Natural killer cell treated with Interleukin-12 subunit alpha and Interleukin-12 subunit beta and Interleukin-15 and Interleukin-18, amount 100 ng/mL, for 72 hours (primary cell): ENCODE data around the gene XPOT. TPM values are rescaled to one million over a fixed set of nuclear protein-coding genes. Genes with fewer than 3 reads are reported as not detected.

Experiments used
- ATAC-seq, 2 donors: fragments of 150-1000 bp; cut with Tn5 transposase in 1 of 2; sonication (Bioruptor Pico), chemical (Tn5 transposase) in 1 of 2; 2 replicates each; pipeline ENCODE4 v1.10.0; 2021
- DNase-seq: peaks from one replicate; pipeline ENCODE4 v3.0.0; 2022; ENCODE audit warnings: low spot score
- H3K27ac Mint-ChIP-seq, 2 donors: 1 replicate in 1 of 2; 2 replicates in 1 of 2; pipeline ENCODE4 v1.8.0; 2022; ENCODE audit warnings: mixed read lengths in 2 of 2, mild to moderate bottlenecking in 1 of 2, moderate library complexity in 1 of 2
- H3K27me3 Mint-ChIP-seq, 2 donors: 1 replicate in 1 of 2; 2 replicates in 1 of 2; pipeline ENCODE4 v1.8.0; 2022; ENCODE audit warnings: mixed read lengths in 2 of 2
- H3K36me3 Mint-ChIP-seq: one replicate; pipeline ENCODE4 v1.8.0; 2022; ENCODE audit warnings: mixed read lengths
- H3K4me1 Mint-ChIP-seq, 2 donors: 1 replicate in 1 of 2; 2 replicates in 1 of 2; pipeline ENCODE4 v1.8.0; 2022; ENCODE audit warnings: low read depth in 2 of 2, mixed read lengths in 2 of 2, mild to moderate bottlenecking in 1 of 2
- H3K4me3 Mint-ChIP-seq: one replicate; pipeline ENCODE4 v1.8.0; 2022; ENCODE audit warnings: mixed read lengths
- H3K9me3 Mint-ChIP-seq: 2 replicates; pipeline ENCODE4 v1.8.0; 2022; ENCODE audit warnings: mixed read lengths
- total RNA-seq, 2 donors: library from RNA; stranded (reverse); gene quantifications; one replicate each; pipeline ENCODE4 v1.2.3, GENCODE V29; 2022

XPOT gene
- total RNA-seq, 2 donors from 2014 or later = 76.4 to 117 TPM

DNA sequence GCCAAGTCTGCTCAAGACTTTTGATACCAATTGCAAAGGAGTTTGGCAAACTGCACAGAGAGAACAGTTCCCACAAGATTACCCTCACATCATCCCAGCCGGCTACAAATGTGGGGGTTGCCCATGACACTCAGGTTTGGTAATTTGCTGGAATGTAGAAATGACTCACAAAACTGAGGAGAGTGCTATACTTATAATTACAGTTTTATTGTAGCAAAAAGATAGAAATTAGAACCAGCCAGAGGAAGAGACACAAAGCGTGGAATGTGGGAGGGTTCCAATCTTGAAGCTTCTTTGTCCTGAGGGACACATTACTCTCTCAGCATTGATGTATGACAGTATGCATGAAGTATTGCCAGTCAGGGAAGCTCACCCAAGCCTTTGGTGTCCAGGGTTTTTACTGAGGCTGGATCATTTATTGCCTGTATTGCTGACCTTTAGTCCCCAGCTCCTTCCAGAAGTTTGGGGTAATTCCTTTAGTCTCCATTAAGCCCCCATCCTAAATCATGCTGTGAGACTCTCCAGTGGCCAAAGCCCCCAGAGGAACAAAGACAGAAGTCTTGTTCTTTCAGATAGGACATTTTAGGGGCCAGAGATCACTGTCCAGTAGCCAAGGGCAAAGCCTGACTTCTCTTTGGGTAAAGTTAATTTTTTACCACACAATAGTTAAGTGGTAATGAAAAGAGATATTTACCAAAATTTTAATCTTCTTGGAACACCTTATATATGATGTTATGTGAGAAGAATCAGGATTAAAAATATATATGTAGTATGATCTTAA, 57.6 kb downstream of the XPOT start:
- peaks cover 28% of the 10 kb centered on the region for H3K36me3 Mint-ChIP-seq

DNA sequence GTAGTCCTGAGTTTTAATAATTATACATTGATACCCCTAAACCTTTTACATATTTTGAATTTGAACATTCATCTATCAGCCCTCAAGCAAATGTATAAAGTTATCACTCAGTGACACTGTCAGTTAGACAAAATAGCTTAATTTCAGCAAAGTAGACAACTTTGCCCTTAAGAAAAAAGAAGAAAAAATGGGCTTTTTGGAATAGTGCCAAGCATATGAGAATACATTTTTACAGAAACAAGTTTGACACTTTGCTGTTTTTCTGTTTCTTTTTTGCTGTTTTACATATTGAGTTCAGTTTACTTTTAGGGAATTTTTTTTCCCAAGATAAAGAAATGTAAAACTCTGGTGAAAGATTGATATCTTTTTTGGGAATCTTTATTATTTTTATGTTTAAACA, 62.0 kb downstream of the XPOT start:
- H3K27me3 Mint-ChIP-seq = no peaks in the 10 kb centered on the region
- peaks cover 0 to 7% of the 10 kb centered on the region in 2 donors for H3K4me1 Mint-ChIP-seq
- H3K36me3 Mint-ChIP-seq = peaks cover 25% of the 10 kb centered on the region
- no peak for ATAC-seq
- H3K4me3 Mint-ChIP-seq = no peak overlapping the region
- no peaks in the 10 kb centered on the region for H3K9me3 Mint-ChIP-seq
- DNase-seq = no peak
- H3K27ac Mint-ChIP-seq = no peak overlapping the region

More for the DNA sequence above, 57.6 kb downstream of the XPOT start:
- Mint-ChIP-seq H3K4me1 (peaks cover 30 to 31% of the 10 kb centered on the region in 2 donors), H3K27ac (no peak overlapping the region), H3K4me3 (no peak overlapping the region), H3K27me3 (no peaks in the 10 kb centered on the region), H3K9me3 (no peaks in the 10 kb centered on the region)
- ATAC-seq = no peak
- DNase-seq = no peak

DNA sequence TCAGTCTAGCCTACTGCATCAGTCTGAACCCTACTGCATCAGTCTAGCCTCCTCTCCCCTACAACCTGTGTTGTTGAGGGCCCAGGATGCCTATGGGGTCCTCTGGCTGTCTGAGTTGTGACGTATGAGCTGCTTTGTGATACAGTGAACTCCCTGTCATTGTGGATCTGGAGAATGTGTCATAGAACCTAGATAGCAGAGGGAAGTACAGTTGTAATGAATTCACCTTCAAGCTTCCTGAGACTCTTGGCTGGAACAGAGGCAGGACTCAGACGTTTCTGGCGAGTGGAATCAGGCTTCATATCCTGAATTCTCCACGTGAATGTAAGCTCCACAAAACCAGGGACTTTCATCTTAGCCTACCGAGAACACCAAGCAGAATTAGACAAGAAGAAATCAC, 64.8 kb downstream of the XPOT start:
- H3K27ac Mint-ChIP-seq = no peak overlapping the region
- peaks cover 0 to 12% of the 10 kb centered on the region in 2 donors for H3K4me1 Mint-ChIP-seq
- ATAC-seq (no peak), DNase-seq (no peak)
- no peak overlapping the region for H3K4me3 Mint-ChIP-seq
- H3K9me3 Mint-ChIP-seq = no peaks in the 10 kb centered on the region
- no peaks in the 10 kb centered on the region for H3K27me3 Mint-ChIP-seq
- peaks cover 41% of the 10 kb centered on the region for H3K36me3 Mint-ChIP-seq

DNA sequence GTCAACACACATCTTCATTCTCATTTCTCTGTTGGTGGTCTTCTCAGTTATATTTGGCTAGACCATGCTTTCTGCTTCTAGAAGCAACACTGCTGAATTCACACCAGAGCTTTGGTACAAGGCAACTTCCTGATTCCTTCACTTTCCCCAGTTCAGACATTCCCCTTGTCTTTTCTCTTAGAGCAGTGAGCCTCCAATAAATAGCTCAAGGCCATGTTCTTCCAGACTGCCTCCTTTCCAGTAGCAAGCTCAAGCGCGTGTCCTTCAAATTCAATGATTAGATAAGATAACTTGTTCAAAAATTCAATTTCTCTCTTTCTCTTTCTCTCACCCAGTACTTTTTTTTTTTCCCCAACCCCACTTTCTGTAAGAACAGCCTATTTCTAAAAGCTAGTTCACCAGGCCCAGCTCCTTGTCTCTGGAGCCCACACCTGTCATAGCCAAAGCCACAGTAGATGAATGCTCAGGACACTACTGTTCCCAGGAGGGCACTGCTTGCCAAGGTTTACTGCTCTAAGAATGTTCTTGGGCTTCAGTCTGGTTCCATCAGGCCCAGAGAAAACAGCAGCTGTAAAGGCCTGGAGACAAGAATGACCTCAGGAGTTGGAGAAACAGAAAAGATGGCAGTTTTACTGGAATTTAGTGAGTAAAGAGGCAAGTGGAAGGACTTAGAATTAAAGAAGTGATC, 65.4 kb downstream of the XPOT start:
- ATAC-seq = no peak
- H3K9me3 Mint-ChIP-seq = no peaks in the 10 kb centered on the region
- H3K27me3 Mint-ChIP-seq = no peaks in the 10 kb centered on the region
- no peak for DNase-seq
- H3K27ac Mint-ChIP-seq = peak overlapping the region in 1 of 2 donors; percentile 14
- H3K4me1 Mint-ChIP-seq = peaks cover 0 to 12% of the 10 kb centered on the region in 2 donors
- no peak overlapping the region for H3K4me3 Mint-ChIP-seq
- peaks cover 41% of the 10 kb centered on the region for H3K36me3 Mint-ChIP-seq

DNA sequence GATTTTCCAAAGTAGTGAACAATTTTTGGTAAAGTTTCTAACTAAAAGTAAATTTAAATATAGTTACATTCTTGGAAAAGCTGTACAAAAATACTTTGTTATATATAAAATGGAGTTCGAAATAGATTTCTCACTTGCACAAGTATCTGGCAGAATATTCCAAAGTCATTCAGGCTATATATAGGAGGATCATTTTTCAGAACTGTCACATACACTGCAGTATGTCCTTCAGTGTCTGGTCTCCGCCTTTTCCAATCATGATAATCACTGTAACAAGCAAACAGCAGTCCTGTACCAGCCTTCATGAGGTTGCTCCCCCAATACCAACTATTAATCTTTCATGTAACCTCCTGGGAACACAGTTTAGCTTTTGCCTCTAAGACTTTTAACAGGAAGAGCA, 66.3 kb downstream of the XPOT start:
- no peak for ATAC-seq
- peak overlapping the region in 1 of 2 donors; percentile 45 for H3K27ac Mint-ChIP-seq
- H3K9me3 Mint-ChIP-seq = no peaks in the 10 kb centered on the region

DNA sequence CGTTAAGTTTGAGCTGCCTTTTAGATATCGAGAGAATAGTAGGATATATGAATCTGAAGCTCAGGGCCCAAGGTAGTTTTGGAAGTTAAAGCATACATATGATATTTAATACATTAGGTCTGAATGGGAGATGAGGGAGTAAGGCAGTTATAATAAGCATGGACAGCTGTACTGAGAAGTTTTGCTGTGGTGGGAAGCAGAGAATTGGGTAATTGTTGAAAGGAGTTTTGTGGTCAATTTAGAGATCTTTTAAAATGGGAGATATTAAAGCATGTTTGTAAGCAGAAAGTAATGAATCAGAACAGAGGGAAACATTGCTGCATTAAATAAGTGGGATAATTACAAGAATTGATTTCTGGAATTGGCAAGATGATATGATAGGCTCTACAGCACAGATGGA, 69.0 kb downstream of the XPOT start:
- Mint-ChIP-seq H3K27me3 (no peaks in the 10 kb centered on the region), H3K27ac (no peak overlapping the region), H3K4me3 (no peak overlapping the region), H3K36me3 (peaks cover 55% of the 10 kb centered on the region), H3K4me1 (peaks cover 7 to 18% of the 10 kb centered on the region in 2 donors), H3K9me3 (peaks cover 3% of the 10 kb centered on the region)
- no peak for ATAC-seq
- no peak for DNase-seq

More for the DNA sequence above, 66.3 kb downstream of the XPOT start:
- H3K27me3 Mint-ChIP-seq = no peaks in the 10 kb centered on the region
- H3K4me3 Mint-ChIP-seq = no peak overlapping the region
- no peak for DNase-seq
- H3K36me3 Mint-ChIP-seq = peaks cover 41% of the 10 kb centered on the region
- peaks cover 0 to 12% of the 10 kb centered on the region in 2 donors for H3K4me1 Mint-ChIP-seq

DNA sequence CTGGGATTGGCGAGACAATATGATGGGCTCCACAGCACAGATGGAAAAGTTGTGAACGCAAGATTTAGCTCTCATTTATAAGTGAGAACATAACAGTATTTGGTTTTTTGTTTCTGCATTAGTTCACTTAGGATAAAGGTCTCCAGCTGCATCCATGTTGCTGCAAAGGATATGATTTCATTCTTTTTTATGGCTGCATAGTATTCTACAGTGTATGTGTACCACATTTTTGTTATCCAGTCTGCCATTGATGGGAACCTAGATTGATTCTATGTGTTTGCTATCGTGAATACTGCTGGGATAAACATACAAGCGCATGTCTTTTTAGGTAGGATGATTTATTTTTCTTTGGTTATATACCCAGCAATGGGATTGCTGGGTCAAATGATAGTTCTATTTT, 71.3 kb downstream of the XPOT start:
- H3K4me3 Mint-ChIP-seq = no peak overlapping the region
- peaks cover 45% of the 10 kb centered on the region for H3K36me3 Mint-ChIP-seq
- H3K4me1 Mint-ChIP-seq = peaks cover 7 to 11% of the 10 kb centered on the region in 2 donors
- no peaks in the 10 kb centered on the region for H3K27me3 Mint-ChIP-seq
- no peak for DNase-seq
- no peak overlapping the region for H3K27ac Mint-ChIP-seq
- no peak for ATAC-seq
- peaks cover 3% of the 10 kb centered on the region for H3K9me3 Mint-ChIP-seq

DNA sequence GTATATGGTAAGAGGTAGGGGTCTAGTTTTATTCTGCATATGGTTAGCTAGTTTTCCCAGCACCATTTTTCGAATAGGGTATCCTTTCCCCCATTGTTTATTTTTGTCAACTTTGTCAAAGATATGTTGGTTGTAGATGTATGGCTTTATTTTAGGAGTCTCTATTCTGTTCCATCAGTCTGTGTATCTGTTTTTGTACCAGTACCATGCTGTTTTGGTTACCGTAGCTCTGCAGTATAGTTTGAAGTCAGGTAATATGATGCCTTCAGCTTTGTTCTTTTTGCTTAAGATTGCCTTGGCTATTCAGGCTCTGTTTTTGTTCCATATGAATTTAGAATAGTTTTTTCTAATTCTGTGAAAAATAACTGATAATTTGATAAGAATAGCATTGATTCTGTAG, 72.7 kb downstream of the XPOT start:
- Mint-ChIP-seq H3K27me3 (no peaks in the 10 kb centered on the region), H3K27ac (no peak overlapping the region), H3K4me3 (no peak overlapping the region), H3K9me3 (peaks cover 3% of the 10 kb centered on the region), H3K4me1 (peaks cover 7 to 11% of the 10 kb centered on the region in 2 donors), H3K36me3 (peaks cover 45% of the 10 kb centered on the region)
- ATAC-seq = no peak
- no peak for DNase-seq

DNA sequence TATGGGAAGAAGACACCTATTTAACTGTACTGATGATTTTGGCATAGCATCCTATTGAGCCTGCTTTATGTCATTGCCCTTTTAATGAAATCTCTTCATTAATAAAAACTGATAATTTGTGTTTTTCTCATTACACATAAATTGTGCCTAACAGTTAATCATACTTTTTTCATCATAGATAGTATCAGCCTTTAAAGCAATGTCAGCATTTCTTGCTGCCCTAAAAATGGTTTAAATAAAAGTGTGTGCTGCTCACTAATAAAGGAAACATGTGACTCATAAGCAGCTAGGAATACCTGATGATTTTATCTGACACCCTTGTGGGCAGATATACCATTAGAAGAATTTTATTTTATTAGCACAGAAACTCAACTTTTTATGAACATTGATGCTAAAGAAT, 74.5 kb downstream of the XPOT start:
- Mint-ChIP-seq H3K36me3 (peaks cover 37% of the 10 kb centered on the region), H3K4me1 (peaks cover 6 to 7% of the 10 kb centered on the region in 2 donors), H3K4me3 (no peak overlapping the region), H3K9me3 (peaks cover 3% of the 10 kb centered on the region), H3K27me3 (no peaks in the 10 kb centered on the region), H3K27ac (no peak overlapping the region)
- ATAC-seq = no peak
- DNase-seq = no peak

DNA sequence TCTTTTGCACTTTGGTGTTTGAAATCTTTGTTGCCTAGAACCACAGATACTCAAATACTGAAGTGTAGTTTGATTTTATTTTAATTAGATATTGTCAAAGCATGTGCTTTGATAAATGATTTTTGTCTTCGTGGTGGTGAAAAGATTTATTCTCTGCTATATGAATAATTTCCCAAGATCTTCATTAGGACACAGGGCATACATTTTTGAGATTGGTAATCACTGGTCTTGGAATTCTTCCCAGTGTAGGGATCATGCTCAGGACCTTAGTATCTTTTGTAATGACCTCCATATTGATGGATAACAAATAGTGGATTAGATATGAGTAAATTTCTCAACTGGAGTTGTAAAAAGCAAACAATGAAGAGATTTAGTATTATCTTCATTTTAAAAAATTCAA, 76.0 kb downstream of the XPOT start:
- DNase-seq (no peak), ATAC-seq (no peak)
- peaks cover 6 to 7% of the 10 kb centered on the region in 2 donors for H3K4me1 Mint-ChIP-seq
- peaks cover 3% of the 10 kb centered on the region for H3K9me3 Mint-ChIP-seq
- no peak overlapping the region for H3K4me3 Mint-ChIP-seq
- peaks cover 31% of the 10 kb centered on the region for H3K36me3 Mint-ChIP-seq
- no peaks in the 10 kb centered on the region for H3K27me3 Mint-ChIP-seq
- H3K27ac Mint-ChIP-seq = no peak overlapping the region

DNA sequence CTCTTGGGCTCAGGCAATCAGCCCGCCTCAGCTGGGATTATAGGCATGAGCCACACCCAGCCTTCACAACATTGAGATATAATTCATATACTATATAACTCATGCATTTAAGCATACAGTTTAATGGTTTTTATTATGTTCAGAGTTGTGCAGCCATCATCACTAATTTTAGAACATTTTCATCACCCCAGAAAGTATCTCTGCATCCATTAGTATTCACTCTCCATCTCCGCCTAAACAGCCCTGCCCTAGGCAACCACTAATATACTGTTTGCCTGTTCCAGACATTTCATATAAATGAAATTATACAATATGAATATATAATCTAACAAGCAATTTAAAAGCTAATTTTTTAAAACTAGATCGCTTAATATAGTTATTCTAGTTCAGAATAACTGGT, 82.5 kb downstream of the XPOT start:
- no peak overlapping the region for H3K4me3 Mint-ChIP-seq
- H3K36me3 Mint-ChIP-seq = peaks cover 26% of the 10 kb centered on the region
- ATAC-seq (no peak), DNase-seq (no peak)
- no peaks in the 10 kb centered on the region for H3K9me3 Mint-ChIP-seq
- no peak overlapping the region for H3K27ac Mint-ChIP-seq
- peaks cover 4% of the 10 kb centered on the region in 2 donors for H3K4me1 Mint-ChIP-seq
- H3K27me3 Mint-ChIP-seq = no peaks in the 10 kb centered on the region

DNA sequence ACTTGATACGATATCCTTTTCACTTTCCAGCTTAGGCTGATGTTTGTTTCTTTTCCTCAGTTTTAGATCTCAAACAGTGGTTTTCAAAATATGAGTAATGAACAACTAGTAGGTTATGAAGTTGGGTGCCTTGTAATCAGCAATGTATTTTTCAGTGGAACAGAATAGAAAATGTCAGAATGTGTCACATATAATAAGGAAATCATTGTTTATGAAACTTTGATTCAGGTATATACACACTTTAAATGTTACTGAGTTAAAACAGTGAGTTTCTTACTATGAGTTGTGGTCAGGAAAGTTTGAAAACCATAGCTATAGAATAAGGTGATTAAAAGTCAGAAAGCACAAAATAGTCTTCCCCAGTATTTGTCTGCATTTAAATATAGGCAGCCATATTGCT, 87.5 kb downstream of the XPOT start:
- no peak overlapping the region for H3K27ac Mint-ChIP-seq

DNA sequence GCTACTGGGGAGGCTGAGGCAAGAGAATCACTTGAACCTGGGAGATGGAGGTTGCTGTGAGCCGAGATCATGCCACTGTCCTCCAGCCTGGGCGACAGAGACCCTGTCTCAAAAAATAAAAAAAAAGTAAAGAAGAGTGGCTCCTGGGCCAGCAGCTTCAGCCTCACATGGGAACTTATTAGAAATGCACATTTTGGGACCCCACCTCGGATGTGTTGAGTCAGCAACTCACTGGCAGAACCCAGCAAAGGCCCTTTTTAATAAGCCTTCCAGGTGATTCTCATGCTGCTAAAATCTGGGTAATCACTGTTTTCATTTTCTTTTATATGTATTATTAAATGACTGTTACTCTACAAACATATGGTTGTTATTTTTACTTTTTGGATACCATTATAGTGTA, 89.3 kb downstream of the XPOT start:
- Mint-ChIP-seq H3K27me3 (no peaks in the 10 kb centered on the region), H3K27ac (no peak overlapping the region), H3K36me3 (peaks cover 17% of the 10 kb centered on the region), H3K9me3 (no peaks in the 10 kb centered on the region), H3K4me1 (peaks cover 4 to 12% of the 10 kb centered on the region in 2 donors), H3K4me3 (no peak overlapping the region)
- no peak for ATAC-seq
- no peak for DNase-seq

More for the DNA sequence above, 87.5 kb downstream of the XPOT start:
- DNase-seq (no peak), ATAC-seq (no peak)
- Mint-ChIP-seq H3K27me3 (no peaks in the 10 kb centered on the region), H3K9me3 (no peaks in the 10 kb centered on the region), H3K4me1 (peaks cover 4 to 12% of the 10 kb centered on the region in 2 donors), H3K36me3 (peaks cover 21% of the 10 kb centered on the region), H3K4me3 (no peak overlapping the region)

DNA sequence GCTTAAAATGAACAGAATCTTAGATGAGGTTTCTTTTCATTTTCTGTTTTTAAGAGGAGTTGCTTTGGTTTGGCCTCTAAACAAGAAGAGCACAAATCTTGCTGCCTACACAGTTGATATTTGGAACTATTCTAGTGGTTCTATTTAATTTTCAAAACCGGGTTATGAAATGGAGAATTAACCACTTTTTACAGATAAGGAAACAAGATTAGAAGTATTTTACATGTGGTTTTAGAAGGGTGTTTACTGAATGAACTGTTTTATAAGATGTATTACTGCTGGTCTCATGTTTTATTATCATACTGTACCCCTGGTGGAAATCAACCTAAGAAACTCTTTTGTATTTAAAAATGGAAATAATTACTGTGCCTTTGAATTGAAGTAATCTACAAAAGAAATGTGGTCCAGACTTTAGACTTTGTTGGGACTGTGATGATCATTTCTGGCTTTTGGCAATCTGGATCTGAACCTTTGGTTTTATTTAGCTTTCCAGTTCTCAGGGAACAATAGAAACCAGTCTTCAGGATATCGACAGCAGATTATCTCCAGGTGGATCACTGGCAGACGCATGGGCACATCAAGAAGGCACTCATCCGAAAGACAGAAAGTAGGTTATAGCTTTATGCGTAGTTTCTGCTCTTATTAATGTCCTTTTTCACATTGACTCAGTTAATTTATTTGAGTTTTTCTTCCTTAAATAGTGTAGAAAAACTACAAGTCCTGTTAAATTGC, 91.0 kb downstream of the XPOT start:
- H3K27ac Mint-ChIP-seq = peak overlapping the region in 1 of 2 donors; percentile 59
- no peak for ATAC-seq
- no peaks in the 10 kb centered on the region for H3K27me3 Mint-ChIP-seq
- H3K4me1 Mint-ChIP-seq = peaks cover 0 to 10% of the 10 kb centered on the region in 2 donors
- H3K9me3 Mint-ChIP-seq = no peaks in the 10 kb centered on the region
- peaks cover 14% of the 10 kb centered on the region for H3K36me3 Mint-ChIP-seq
- H3K4me3 Mint-ChIP-seq = no peak overlapping the region
- no peak for DNase-seq
